Smooth muscle cell of the coronary artery (primary cell): ENCODE measurements around the gene PNPLA3. TPM values are rescaled to one million over a fixed set of nuclear protein-coding genes. Genes with fewer than 3 reads are reported as not detected.

Experiments
- total RNA-seq: library from RNA; depleted of rRNA; stranded (reverse); fragments of >200 nt; gene quantifications from 2 replicates; pipeline ENCODE4 v1.2.3, GENCODE V29; 2014; ENCODE audit warnings: low replicate concordance

The PNPLA3 gene, protein sequence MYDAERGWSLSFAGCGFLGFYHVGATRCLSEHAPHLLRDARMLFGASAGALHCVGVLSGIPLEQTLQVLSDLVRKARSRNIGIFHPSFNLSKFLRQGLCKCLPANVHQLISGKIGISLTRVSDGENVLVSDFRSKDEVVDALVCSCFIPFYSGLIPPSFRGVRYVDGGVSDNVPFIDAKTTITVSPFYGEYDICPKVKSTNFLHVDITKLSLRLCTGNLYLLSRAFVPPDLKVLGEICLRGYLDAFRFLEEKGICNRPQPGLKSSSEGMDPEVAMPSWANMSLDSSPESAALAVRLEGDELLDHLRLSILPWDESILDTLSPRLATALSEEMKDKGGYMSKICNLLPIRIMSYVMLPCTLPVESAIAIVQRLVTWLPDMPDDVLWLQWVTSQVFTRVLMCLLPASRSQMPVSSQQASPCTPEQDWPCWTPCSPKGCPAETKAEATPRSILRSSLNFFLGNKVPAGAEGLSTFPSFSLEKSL
- total RNA-seq = 0.47 and 2.4 TPM in 2 replicates

GRCh38 chr22:43923631-43924464, at the start of gene PNPLA3:
PNPLA3 (plus strand) TSS chr22:43923805; CDS start chr22:43923912, 107 bp downstream.

GRCh38 chr22:43891360-43892182, 32.0 kb upstream of the PNPLA3 start, which contains the start of gene PNPLA5:
PNPLA5 (minus strand) TSS chr22:43892013; CDS start chr22:43891880, 133 bp downstream.

GRCh38 chr22:43955040-43955882, 31.7 kb downstream of the PNPLA3 start, which contains the start of gene SAMM50:
SAMM50 (plus strand) TSS chr22:43955442; CDS start chr22:43955578, 136 bp downstream.

Other genes with a start within 250 kb of the PNPLA3 start
- gene EFCAB6, start 111.5 kb upstream of the PNPLA3 start, total RNA-seq = 0.83 and 1.1 TPM in 2 replicates
- gene SULT4A1, start 61.3 kb upstream of the PNPLA3 start, total RNA-seq = 0.15 and 0.35 TPM in 2 replicates
- not detected in 2 replicates for gene PNPLA5, start 31.8 kb upstream of the PNPLA3 start, total RNA-seq
- 34.6 and 48.4 TPM in 2 replicates for gene SAMM50, start 31.6 kb downstream of the PNPLA3 start, total RNA-seq
- gene PARVB, start 100.5 kb downstream of the PNPLA3 start, total RNA-seq = 33.2 and 45.6 TPM in 2 replicates